ENCODE data around the gene EXD1.
"Not testable (repeated sequence)": the region's sequence is repeated elsewhere in the genome, so short reads cannot be mapped to it uniquely, and the experiment has no call there.

EXD1 gene, protein sequence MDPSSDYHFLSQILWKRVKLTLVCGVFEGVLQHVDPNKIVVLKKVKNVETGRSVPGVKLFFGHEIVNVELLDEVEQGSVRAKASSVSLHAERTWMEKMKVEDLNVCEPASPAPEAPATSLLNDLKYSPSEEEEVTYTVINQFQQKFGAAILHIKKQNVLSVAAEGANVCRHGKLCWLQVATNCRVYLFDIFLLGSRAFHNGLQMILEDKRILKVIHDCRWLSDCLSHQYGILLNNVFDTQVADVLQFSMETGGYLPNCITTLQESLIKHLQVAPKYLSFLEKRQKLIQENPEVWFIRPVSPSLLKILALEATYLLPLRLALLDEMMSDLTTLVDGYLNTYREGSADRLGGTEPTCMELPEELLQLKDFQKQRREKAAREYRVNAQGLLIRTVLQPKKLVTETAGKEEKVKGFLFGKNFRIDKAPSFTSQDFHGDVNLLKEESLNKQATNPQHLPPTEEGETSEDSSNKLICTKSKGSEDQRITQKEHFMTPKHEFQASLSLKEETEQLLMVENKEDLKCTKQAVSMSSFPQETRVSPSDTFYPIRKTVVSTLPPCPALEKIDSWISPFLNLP

DNA sequence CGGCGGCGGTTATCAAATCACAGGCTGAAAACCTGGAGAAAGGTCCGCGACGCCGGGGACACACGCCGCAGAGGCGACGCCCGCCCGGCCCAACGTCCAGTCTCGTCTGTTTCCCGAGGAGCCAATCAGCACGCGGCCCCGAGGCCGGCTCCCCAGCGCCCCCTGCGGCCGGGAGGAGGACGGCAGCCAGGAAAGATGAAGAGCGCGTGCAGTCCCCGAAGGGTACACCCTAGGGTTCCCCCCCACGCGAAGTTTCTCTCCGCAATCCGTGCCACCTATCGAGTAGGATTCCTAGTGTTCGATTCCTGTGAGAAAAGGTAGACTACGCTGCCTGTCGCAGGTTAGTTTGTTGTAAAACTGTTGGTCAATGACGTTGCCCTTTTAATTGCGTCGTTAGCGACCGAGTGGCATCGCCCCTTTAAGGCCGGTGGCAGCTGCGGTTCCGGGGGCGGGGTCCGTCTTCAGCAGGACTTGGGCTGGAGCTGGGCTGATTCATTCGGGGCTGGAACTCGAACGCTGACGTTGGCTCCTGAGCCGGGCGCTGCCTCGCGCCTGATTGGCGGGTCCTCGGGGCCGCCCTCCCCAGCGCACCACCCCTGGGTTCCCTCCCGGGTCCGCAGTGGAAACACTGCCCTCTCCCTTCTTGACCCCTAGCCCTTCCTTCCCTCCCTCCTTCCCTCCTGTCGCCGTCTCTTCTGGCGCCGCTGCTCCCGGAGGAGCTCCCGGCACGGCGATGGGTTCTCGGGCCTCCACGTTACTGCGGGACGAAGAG is at the start of gene EXD1, which contains the start of gene CHP1:
TSS of gene EXD1 (minus strand) at position 108 of the 772 bp plus-strand sequence. CDS start 4,182 bp downstream, outside the sequence.
TSS of gene CHP1 (plus strand) at position 619 of the 772 bp plus-strand sequence. CDS start at position 734, 115 bp downstream.
- DNase-seq: peak; percentile 94 to 97
- Mint-ChIP-seq H3K4me1 (peaks cover 29% of the 10 kb centered on the region), H3K27ac (peak within 1 kb of the TSS; percentile 90 to 95), H3K27me3 (no peaks in the 10 kb centered on the region), H3K9me3 (no peaks in the 10 kb centered on the region), H3K4me3 (peak within 1 kb of the TSS; percentile 90 to 97)
- peak; percentile 98 for ATAC-seq

DNA sequence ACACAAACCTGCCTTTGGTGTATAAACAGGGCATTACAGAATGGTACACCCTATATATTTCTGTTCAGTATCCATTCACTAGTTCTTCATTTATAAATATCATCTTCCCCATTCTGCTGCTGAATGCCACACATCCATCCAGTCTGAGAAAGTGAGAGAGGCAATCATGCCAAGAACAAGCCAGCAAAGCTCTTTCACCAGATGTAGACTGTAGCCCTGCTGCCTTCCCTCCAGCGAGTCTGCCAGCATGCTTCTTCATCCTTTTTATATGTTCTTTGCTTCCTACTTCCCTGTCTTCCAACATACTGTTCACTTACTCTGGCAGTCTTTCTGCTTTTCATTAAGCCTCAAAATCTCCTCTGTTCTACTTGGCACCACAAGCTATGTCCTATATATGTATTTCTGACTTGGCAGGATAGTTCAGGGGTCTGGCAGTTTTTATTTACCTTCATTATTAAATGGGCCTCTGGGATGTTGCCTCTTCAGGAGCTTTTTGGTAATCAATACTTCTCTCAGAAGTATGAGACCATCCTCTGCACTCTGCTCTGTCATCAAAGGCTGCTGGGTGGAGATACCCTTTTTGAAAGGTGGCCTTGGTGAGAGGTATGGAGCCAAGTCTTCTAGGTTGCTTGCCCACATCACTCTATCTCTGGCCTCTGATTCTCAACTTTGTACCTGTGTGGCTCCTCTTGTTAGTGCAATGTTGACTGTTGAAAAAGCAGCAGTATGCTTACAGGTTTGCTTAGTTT is 49.2 kb upstream of the EXD1 start:
- Mint-ChIP-seq H3K27me3 (no peaks in the 10 kb centered on the region), H3K9me3 (no peaks in the 10 kb centered on the region), H3K4me3 (no peak overlapping the region), H3K27ac (no peak overlapping the region), H3K4me1 (peaks cover 14% of the 10 kb centered on the region)
- no peak for ATAC-seq
- DNase-seq: no peak

DNA sequence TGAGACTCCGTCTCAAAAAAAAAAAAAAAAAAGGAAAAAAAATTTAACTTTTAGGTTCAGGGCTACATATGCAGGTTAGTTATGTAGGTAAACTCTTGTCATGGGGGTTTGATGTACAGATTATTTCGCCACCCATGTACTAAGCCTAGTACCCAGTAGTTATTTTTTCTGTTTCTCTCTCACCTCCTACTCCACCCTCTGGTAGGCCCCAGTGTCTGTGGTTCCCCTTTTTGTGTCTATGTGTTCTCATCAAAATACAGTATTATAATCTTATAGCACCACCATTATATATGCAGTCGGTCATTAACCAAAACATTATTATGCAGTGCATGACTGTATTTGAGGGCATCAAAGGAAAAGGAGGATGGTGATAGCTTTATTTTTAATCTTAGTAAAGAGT is 47.8 kb upstream of the EXD1 start:
- no peaks in the 10 kb centered on the region for H3K9me3 Mint-ChIP-seq
- no peaks in the 10 kb centered on the region for H3K27me3 Mint-ChIP-seq
- ATAC-seq: no peak
- no peak overlapping the region for H3K4me3 Mint-ChIP-seq
- DNase-seq: no peak
- no peak overlapping the region for H3K27ac Mint-ChIP-seq
- H3K4me1 Mint-ChIP-seq: peaks cover 10% of the 10 kb centered on the region

DNA sequence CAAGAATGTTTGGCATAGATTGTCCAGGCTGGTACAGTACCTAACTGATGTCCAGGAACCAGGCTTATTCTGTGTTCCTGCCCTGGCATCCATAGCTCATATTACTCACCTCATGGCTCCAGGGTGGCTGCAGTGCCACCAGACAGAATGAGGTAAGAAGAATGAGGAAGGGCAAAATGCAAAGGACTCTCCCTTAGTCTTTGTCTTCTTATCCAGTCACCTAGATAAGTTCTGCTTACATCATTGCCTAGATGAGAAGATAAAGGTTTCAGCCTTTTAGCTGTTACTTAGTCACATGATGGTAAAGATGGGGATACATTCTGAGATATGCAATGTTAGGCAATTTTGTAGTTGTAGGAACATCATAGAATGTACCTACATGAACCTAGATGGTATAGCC is 46.3 kb upstream of the EXD1 start:
- ATAC-seq (no peak), DNase-seq (no peak)
- no peaks in the 10 kb centered on the region for H3K9me3 Mint-ChIP-seq
- no peaks in the 10 kb centered on the region for H3K27me3 Mint-ChIP-seq
- H3K4me3 Mint-ChIP-seq: no peak overlapping the region
- peak overlapping the region in 1 of 2 donors; percentile 30 for H3K27ac Mint-ChIP-seq
- H3K4me1 Mint-ChIP-seq: no peaks in the 10 kb centered on the region

DNA sequence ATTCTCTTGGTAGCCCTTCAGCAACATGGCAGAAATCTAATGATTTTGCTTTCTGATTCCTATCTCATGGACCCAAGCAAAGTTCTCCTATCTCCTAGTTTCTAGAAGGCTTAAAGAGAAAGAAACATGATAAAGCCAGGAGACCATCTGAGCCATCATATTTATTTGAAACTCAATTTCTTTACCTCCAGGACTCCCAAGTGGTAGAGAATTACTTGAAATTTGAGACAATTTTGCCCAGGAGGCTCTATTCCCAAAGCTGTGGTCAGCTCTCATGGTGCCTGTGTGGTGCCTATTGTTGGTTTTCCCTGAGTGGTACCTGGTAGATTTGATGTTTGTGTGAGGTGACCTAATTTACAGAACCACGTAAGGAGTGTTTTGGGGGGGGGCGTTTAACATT is 39.3 kb upstream of the EXD1 start:
- no peak overlapping the region for H3K4me3 Mint-ChIP-seq
- no peaks in the 10 kb centered on the region for H3K4me1 Mint-ChIP-seq
- no peak overlapping the region for H3K27ac Mint-ChIP-seq
- H3K27me3 Mint-ChIP-seq: no peaks in the 10 kb centered on the region
- no peaks in the 10 kb centered on the region for H3K9me3 Mint-ChIP-seq
- DNase-seq: no peak
- ATAC-seq: no peak

DNA sequence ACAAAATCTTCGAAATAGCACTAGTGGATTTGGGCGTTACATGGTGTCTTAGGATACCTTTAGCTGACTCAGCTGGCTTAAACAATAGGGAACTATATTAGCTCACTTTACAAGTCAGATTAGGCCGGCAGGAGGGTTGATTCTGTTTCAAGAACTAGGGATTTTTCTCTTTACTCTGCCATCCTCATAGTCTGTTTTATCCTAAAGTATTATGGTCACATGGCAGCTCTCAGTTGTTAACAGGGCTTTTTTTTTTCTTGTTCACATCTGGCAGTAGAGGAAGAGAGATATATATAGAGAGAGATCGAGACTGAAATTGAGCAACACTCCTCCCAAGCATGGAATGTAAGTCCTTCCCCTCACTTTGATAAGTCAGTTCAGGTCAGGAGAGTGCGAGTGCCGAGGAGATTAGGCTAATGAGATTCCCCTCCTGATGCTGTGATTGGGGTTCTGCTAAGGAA is 33.4 kb upstream of the EXD1 start:
- no peaks in the 10 kb centered on the region for H3K4me1 Mint-ChIP-seq
- no peaks in the 10 kb centered on the region for H3K9me3 Mint-ChIP-seq
- no peaks in the 10 kb centered on the region for H3K27me3 Mint-ChIP-seq
- H3K27ac Mint-ChIP-seq: no peak overlapping the region
- ATAC-seq (no peak), DNase-seq (no peak)
- no peak overlapping the region for H3K4me3 Mint-ChIP-seq

DNA sequence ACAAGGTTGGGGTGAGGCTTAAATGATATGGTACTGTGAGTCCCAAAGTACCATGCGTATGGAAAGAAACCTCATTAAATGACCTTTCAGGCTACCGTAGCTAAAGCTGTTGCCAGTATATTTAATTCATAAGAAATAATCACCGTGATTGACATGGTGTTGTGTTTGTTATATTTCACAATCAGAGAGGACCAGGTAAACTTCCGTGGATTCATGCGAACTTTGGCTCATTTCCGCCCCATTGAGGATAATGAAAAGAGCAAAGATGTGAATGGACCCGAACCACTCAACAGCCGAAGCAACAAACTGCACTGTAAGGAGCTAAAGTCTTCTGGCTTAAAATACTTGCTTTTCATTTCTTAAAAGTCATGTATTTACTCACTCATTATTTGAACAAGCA is 32.0 kb upstream of the EXD1 start:
- H3K9me3 Mint-ChIP-seq: no peaks in the 10 kb centered on the region
- no peaks in the 10 kb centered on the region for H3K4me1 Mint-ChIP-seq
- no peak overlapping the region for H3K27ac Mint-ChIP-seq
- no peak for ATAC-seq
- H3K4me3 Mint-ChIP-seq: no peak overlapping the region
- H3K27me3 Mint-ChIP-seq: no peaks in the 10 kb centered on the region
- DNase-seq: no peak

DNA sequence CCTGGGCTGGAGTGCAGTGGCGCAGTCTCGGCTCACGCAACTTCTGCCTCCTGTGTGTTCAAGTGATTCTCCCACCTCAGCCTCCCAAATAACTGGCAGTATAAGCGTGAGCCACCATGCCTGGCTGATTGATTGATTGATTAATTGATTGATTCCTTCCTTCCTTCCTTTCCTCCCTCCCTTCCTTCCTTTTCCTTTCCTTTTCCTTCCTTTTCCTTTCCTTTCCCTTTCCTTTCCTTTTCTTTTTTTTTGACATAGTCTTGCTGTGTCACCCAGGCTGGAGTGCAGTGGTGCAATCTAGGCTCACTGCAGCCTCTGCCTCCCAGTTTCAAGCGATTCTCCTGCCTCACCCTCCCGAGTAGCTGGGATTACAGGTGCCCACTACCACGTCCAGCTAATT is 30.4 kb upstream of the EXD1 start:
- not testable (repeated sequence) for H3K4me1 Mint-ChIP-seq, ATAC-seq, H3K27ac Mint-ChIP-seq, H3K27me3 Mint-ChIP-seq, H3K4me3 Mint-ChIP-seq, DNase-seq, H3K9me3 Mint-ChIP-seq

DNA sequence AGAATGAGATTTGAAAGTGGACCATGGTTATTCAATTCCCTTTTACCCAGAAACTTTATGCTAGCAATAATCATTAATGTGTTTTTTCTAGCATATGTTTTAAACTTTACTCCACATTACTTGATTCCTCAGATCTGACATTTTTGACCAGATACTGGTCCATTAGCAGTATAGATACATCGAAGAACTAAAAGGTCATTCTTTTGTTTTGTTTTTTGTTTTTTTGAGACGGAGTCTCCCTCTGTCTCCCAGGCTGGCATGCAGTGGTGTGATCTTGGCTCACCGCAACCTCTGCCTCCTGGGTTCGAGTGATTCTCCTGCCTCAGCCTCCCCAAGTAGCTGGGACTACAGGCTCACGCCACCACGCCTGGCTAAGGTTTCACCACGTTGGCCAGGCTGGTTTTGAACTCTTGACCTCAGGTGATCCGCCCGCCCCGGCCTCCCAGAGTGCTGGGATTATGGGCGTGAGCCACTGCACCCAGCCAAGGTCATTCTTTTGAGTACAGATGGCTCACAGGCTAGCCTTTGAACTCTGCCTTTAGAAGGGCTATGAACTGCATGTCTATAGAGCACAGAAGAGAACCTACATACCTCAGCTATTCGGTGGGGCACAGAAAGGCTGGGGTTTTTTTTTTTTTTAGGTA is 29.1 kb upstream of the EXD1 start:
- no peaks in the 10 kb centered on the region for H3K27me3 Mint-ChIP-seq
- H3K4me1 Mint-ChIP-seq: no peaks in the 10 kb centered on the region
- H3K4me3 Mint-ChIP-seq: no peak overlapping the region
- no peaks in the 10 kb centered on the region for H3K9me3 Mint-ChIP-seq
- H3K27ac Mint-ChIP-seq: peak overlapping the region in 1 of 2 donors; percentile 72
- DNase-seq (no peak), ATAC-seq (no peak)

DNA sequence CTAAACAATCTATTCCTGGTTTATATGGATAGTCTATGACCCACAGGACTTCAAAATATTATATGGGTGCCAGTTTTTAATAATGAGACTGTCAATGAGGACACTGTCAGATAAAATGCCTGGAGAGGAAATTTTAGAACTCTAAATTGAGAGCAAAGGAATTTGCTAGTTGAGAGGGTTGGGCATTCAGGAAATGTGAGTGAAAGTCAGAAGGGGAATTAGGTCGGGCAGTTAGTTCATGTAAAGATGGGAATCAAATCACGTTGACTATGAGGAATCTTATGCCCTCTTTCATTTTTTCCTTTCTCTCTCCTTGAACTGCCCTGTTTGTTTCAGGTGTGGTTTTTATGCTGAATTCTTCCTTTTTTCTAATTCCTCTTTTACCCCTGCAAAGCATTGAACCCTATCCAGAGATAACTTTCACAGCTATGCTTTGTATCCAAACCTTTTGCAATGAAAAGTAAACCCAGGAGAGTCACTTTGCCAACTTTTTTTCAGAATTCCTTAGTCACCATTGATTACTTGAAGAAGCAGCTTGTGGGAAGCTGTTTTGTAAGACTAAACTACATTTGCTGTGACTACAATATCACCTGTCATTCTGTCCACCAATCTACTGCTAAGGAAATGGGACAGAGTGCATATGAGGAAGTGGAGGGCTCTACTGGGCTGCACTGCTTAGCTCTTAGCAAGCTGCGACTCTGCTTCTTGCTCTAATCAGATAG is 28.4 kb upstream of the EXD1 start:
- Mint-ChIP-seq H3K9me3 (no peaks in the 10 kb centered on the region), H3K4me3 (no peak overlapping the region), H3K4me1 (no peaks in the 10 kb centered on the region), H3K27me3 (no peaks in the 10 kb centered on the region), H3K27ac (no peak overlapping the region)
- DNase-seq (no peak), ATAC-seq (no peak)

DNA sequence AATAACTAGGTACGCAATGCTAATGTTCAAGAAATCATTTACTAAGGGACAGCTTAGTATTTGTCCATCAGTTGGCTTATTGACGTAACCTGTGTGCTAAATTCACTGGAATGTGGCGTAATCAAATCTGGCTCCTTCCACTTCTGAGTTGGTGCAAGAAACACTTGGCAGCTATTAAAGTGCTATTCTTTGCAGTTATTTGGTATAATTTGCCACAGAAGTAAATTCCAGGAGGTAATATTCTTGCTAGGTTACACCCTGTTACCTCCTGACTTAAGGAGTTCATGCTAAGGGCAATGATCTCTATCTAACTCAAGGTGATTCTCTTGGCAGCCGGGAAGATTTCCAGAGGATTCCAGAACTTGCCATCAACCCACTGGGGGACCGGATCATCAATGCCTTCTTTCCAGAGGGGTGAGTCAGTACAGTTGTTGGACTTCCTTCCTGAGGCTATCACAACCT is 26.1 kb upstream of the EXD1 start:
- no peaks in the 10 kb centered on the region for H3K4me1 Mint-ChIP-seq
- ATAC-seq (no peak), DNase-seq (no peak)
- no peak overlapping the region for H3K27ac Mint-ChIP-seq
- no peak overlapping the region for H3K4me3 Mint-ChIP-seq
- H3K9me3 Mint-ChIP-seq: no peaks in the 10 kb centered on the region
- H3K27me3 Mint-ChIP-seq: no peaks in the 10 kb centered on the region

DNA sequence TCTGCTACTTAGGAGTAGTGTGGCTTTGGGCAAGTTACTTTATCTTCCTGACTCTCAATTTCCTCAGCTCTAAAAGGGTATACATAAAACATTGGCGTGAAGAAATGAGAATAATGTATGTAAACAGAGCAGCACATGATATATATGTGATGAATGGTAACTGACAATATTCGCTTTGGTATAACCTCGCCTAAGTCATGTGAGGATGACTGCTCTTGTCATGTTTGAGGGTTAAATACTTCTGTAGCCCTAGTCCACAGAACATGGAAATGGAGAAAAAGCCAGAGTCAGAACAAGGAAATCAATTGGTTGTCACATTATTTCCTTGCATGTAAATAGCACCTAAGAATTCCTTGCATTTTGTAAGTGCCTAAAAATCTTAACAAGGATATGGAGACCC is 25.5 kb upstream of the EXD1 start:
- ATAC-seq: no peak
- H3K4me1 Mint-ChIP-seq: no peaks in the 10 kb centered on the region
- no peaks in the 10 kb centered on the region for H3K9me3 Mint-ChIP-seq
- H3K4me3 Mint-ChIP-seq: no peak overlapping the region
- no peak for DNase-seq
- no peak overlapping the region for H3K27ac Mint-ChIP-seq
- H3K27me3 Mint-ChIP-seq: no peaks in the 10 kb centered on the region

DNA sequence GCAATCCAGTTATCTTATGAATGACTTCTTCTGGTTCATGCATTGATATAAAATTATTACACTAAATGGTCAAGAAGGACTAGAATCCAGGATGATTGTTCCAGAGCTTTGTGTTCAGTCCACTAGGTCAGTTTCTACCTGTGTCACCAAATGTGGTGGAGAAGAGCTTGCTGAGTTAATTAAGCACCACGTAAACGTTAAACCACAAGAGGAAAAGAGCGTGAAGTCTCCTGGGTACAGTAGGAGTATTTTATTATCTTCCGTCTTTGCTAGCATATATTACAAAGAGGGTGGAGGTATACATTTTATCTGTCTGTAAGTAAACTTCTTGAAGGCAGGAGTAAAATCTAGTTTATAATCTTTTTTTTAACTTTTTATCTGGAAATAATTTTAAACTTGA is 24.0 kb upstream of the EXD1 start:
- Mint-ChIP-seq H3K27me3 (no peaks in the 10 kb centered on the region), H3K27ac (no peak overlapping the region), H3K4me3 (no peak overlapping the region), H3K4me1 (no peaks in the 10 kb centered on the region), H3K9me3 (no peaks in the 10 kb centered on the region)
- ATAC-seq (no peak), DNase-seq (no peak)

DNA sequence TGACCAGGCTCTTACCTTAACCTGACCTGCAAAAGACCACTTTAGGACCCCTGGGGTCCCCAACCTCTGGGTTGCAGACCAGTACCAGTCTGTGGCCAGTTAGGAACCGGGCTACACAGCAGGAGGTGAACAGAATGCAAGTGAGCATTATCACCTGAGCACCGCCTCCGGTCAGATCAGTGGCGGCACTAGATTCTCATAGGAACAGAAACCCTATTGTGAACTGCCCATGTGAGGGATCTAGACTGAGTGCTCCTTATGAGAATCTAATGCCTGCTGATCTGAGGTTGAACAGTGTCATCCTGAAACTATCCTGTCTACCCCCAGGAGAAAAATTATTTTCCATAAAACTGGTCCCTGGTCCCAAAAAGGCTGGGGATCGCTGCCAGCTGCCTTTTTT is 20.9 kb upstream of the EXD1 start:
- no peak overlapping the region for H3K27ac Mint-ChIP-seq
- ATAC-seq (no peak), DNase-seq (no peak)
- H3K9me3 Mint-ChIP-seq: no peaks in the 10 kb centered on the region
- H3K4me3 Mint-ChIP-seq: no peak overlapping the region
- no peaks in the 10 kb centered on the region for H3K4me1 Mint-ChIP-seq
- H3K27me3 Mint-ChIP-seq: no peaks in the 10 kb centered on the region

All from stimulated activated naive CD8-positive, alpha-beta T cell treated with anti-CD3 and anti-CD28 coated beads, Interleukin-15, amount 100 ng/mL, for 72 hours (primary cell).